H1 (cell line): Measurements from ENCODE around the gene SLC12A7. TPM values are rescaled to one million over a fixed set of nuclear protein-coding genes. Genes with fewer than 3 reads are reported as not detected.

Experiments used
- CTCF ChIA-PET: fragments of 300-600 bp; sonication (Branson Sonifier 250); formaldehyde crosslinking; loops from one replicate; lab custom pipeline; 2021; ENCODE audit not compliant: partially characterized antibody; lab: Charles Lee
- POLR2A ChIA-PET: fragments of 300-600 bp; sonication (Branson Sonifier 250); formaldehyde crosslinking; loops from one replicate; lab custom pipeline; 2021; ENCODE audit warnings: inconsistent platforms; ENCODE audit not compliant: partially characterized antibody; lab: Charles Lee
- DNase-seq, 2 experiments: peaks; one replicate each; pipeline versions ENCODE4 v3.0.0 to v3.0.0-alpha.2; 2010 to 2022; ENCODE audit warnings: low spot score in 2 of 2, low read depth in 1 of 2, mixed read lengths in 1 of 2
- FAIRE-seq: peaks from 2 replicates; lab custom pipeline; 2011; peaks lifted over from hg19 to GRCh38; lab: Jason Lieb, UNC
- H2AFZ ChIP-seq: 2 replicates; pipeline ENCODE4 v1.8.1; 2012; ENCODE audit warnings: low read length, inconsistent platforms
- H2AK5ac ChIP-seq: 2 replicates; pipeline ENCODE4 v1.6.1; 2013; ENCODE audit warnings: low read depth, low read length
- H2BK120ac ChIP-seq: replicated peaks from 2 replicates; pipeline ENCODE3; 2013; ENCODE audit warnings: low read depth, low read length, inconsistent platforms
- H2BK12ac ChIP-seq: 2 replicates; pipeline ENCODE4 v1.6.1; 2013; ENCODE audit warnings: low read depth, low read length
- H2BK15ac ChIP-seq: 2 replicates; pipeline ENCODE4 v1.6.1; 2013; ENCODE audit warnings: low read length
- H2BK20ac ChIP-seq: 2 replicates; pipeline ENCODE4 v1.6.1; 2013; ENCODE audit warnings: low read length
- H2BK5ac ChIP-seq: 2 replicates; pipeline ENCODE4 v1.6.1; 2013; ENCODE audit warnings: low read depth, low read length
- H3K14ac ChIP-seq: 2 replicates; pipeline ENCODE4 v1.6.1; 2013; ENCODE audit warnings: inconsistent platforms; ENCODE audit not compliant: insufficient read length
- H3K18ac ChIP-seq: 2 replicates; pipeline ENCODE4 v1.6.1; 2013; ENCODE audit warnings: low read length; ENCODE audit errors: extremely low read depth
- H3K23ac ChIP-seq: 2 replicates; pipeline ENCODE4 v1.6.1; 2013; ENCODE audit warnings: inconsistent platforms; ENCODE audit not compliant: insufficient read length
- H3K23me2 ChIP-seq: 2 replicates; pipeline ENCODE4 v1.6.1; 2013; ENCODE audit warnings: low read depth, low read length
- H3K27ac ChIP-seq: 2 replicates; pipeline ENCODE4 v1.6.1; 2011; ENCODE audit warnings: low read depth, low read length, inconsistent platforms
- H3K27me3 ChIP-seq, 4 experiments: replicated peaks in 1 of 4; 1 replicate in 1 of 4; 2 replicates in 3 of 4; pipeline versions ENCODE4 v1.6.1 to v1.8.1; 2011 to 2013; ENCODE audit warnings: low read length in 3 of 4, mild to moderate bottlenecking in 3 of 4, inconsistent platforms in 2 of 4, mixed read lengths in 2 of 4, moderate library complexity in 1 of 4; ENCODE audit not compliant: control insufficient read depth in 3 of 4, insufficient read depth in 3 of 4; ENCODE audit errors: extremely low read depth in 1 of 4
- H3K36me3 ChIP-seq, 4 experiments: 2 replicates each; pipeline versions ENCODE4 v1.6.1 to v1.8.1; 2011 to 2013; ENCODE audit warnings: mild to moderate bottlenecking in 4 of 4, low read length in 3 of 4, moderate library complexity in 2 of 4, control low read depth in 1 of 4, inconsistent platforms in 1 of 4; ENCODE audit not compliant: insufficient read depth in 4 of 4, control insufficient read depth in 2 of 4
- H3K4ac ChIP-seq: replicated peaks from 2 replicates; pipeline ENCODE3; 2013; ENCODE audit warnings: low read length, low read depth, mixed read lengths, inconsistent platforms; ENCODE audit not compliant: insufficient read length
- H3K4me1 ChIP-seq, 4 experiments: replicated peaks in 1 of 4; 1 replicate in 1 of 4; 2 replicates in 3 of 4; pipeline versions ENCODE4 v1.6.1 to v1.8.1; 2011 to 2013; ENCODE audit warnings: low read length in 3 of 4, inconsistent platforms in 2 of 4, mixed read lengths in 1 of 4; ENCODE audit not compliant: insufficient read depth in 4 of 4, control insufficient read depth in 3 of 4
- H3K4me2 ChIP-seq, 2 experiments: 2 replicates each; pipeline versions ENCODE4 v1.6.1 to v1.8.1; 2011 to 2013; ENCODE audit warnings: low read depth in 2 of 2, low read length in 2 of 2, control low read depth in 1 of 2, inconsistent platforms in 1 of 2, mild to moderate bottlenecking in 1 of 2; ENCODE audit not compliant: insufficient read depth in 1 of 2
- H3K4me3 ChIP-seq, 4 experiments: fragments of 200-600, 300-600 bp in 1 of 4; sonication (generic), shearing (Covaris generic), sonication (Bioruptor Twin) in 1 of 4; 2 replicates each; pipeline versions ENCODE4 v1.5.1 to v1.8.1; 2011 to 2016; ENCODE audit warnings: low read length in 4 of 4, low read depth in 3 of 4, control low read depth in 2 of 4, inconsistent platforms in 2 of 4, mild to moderate bottlenecking in 2 of 4, mixed read lengths in 1 of 4, moderate library complexity in 1 of 4; ENCODE audit not compliant: insufficient read depth in 2 of 4; ENCODE audit errors: extremely low read depth in 1 of 4
- H3K56ac ChIP-seq: replicated peaks from 2 replicates; pipeline ENCODE3; 2013; ENCODE audit warnings: low read depth, mild to moderate bottlenecking, mixed read lengths, low read length, inconsistent platforms; ENCODE audit not compliant: insufficient read length
- H3K79me1 ChIP-seq: 2 replicates; pipeline ENCODE4 v1.6.1; 2013; ENCODE audit warnings: low read depth, low read length, control low read depth
- H3K79me2 ChIP-seq, 2 experiments: 2 replicates each; pipeline versions ENCODE4 v1.6.1 to v1.8.1; 2012 to 2013; ENCODE audit warnings: low read length in 2 of 2, mild to moderate bottlenecking in 2 of 2, inconsistent platforms in 1 of 2; ENCODE audit not compliant: insufficient read depth in 2 of 2, control insufficient read depth in 1 of 2
- H3K9ac ChIP-seq, 4 experiments: replicated peaks in 1 of 4; 1 replicate in 1 of 4; 2 replicates in 3 of 4; pipeline versions ENCODE4 v1.6.1 to v1.8.1; 2011 to 2013; ENCODE audit warnings: low read depth in 3 of 4, low read length in 3 of 4, control low read depth in 2 of 4, mild to moderate bottlenecking in 2 of 4, moderate library complexity in 2 of 4, inconsistent platforms in 1 of 4; ENCODE audit errors: extremely low read depth in 1 of 4
- H3K9me3 ChIP-seq, 2 experiments: 2 replicates each; pipeline versions ENCODE4 v1.6.1 to v1.8.1; 2012 to 2013; ENCODE audit warnings: mild to moderate bottlenecking in 2 of 2, moderate library complexity in 2 of 2, control low read depth in 1 of 2, inconsistent platforms in 1 of 2, low read depth in 1 of 2, low read length in 1 of 2, mixed read lengths in 1 of 2; ENCODE audit not compliant: insufficient read depth in 2 of 2
- H4K20me1 ChIP-seq, 2 experiments: replicated peaks in 1 of 2; 2 replicates each; pipeline versions ENCODE3 to v1.8.1; 2011 to 2013; ENCODE audit warnings: inconsistent platforms in 2 of 2, low read length in 2 of 2, mild to moderate bottlenecking in 1 of 2; ENCODE audit not compliant: insufficient read depth in 2 of 2, control insufficient read depth in 1 of 2
- H4K5ac ChIP-seq: 2 replicates; pipeline ENCODE4 v1.6.1; 2013; ENCODE audit warnings: low read length, low read depth, mixed read lengths, inconsistent platforms; ENCODE audit not compliant: insufficient read length
- H4K8ac ChIP-seq: 2 replicates; pipeline ENCODE4 v1.8.0; 2013; ENCODE audit warnings: mild to moderate bottlenecking, moderate library complexity, low read length, inconsistent platforms; ENCODE audit not compliant: insufficient read depth; ENCODE audit errors: extremely low read depth
- H4K91ac ChIP-seq: replicated peaks from 2 replicates; pipeline ENCODE3; 2013; ENCODE audit warnings: low read length, mixed read lengths, inconsistent platforms; ENCODE audit not compliant: insufficient read length
- ASH2L ChIP-seq: fragments of 200-600, 300-600 bp; sonication (generic); IDR thresholded peaks from one replicate; pipeline ENCODE4 v1.7.1; 2017; ENCODE audit warnings: low read length
- BCL11A ChIP-seq, 2 experiments: IDR thresholded peaks; one replicate each; pipeline ENCODE4 v1.6.1; 2011; ENCODE audit warnings: low read depth in 2 of 2, low read length in 2 of 2, mild to moderate bottlenecking in 2 of 2
- BRCA1 ChIP-seq: IDR thresholded peaks from 2 replicates; pipeline ENCODE4 v1.6.1; 2012; ENCODE audit warnings: low read depth, low read length, improper control_type of control experiment
- GTF2F1 ChIP-seq: IDR thresholded peaks from 2 replicates; pipeline ENCODE4 v1.6.1; 2012; ENCODE audit warnings: low read depth, low read length, improper control_type of control experiment, borderline replicate concordance
- HDAC6 ChIP-seq: IDR thresholded peaks from one replicate; pipeline ENCODE4 v1.7.1; 2012; ENCODE audit warnings: low read depth, mild to moderate bottlenecking, inconsistent platforms, low read length, moderate library complexity
- JUN ChIP-seq: IDR thresholded peaks from 2 replicates; pipeline ENCODE4 v1.6.1; 2011; ENCODE audit warnings: low read depth, mild to moderate bottlenecking, improper control_type of control experiment, low read length
- JUND ChIP-seq: IDR thresholded peaks from 2 replicates; pipeline ENCODE4 v1.6.1; 2011; ENCODE audit warnings: mild to moderate bottlenecking, improper control_type of control experiment, low read length
- KDM1A ChIP-seq: fragments of 200-600, 300-600 bp; sonication (generic); IDR thresholded peaks from 2 replicates; pipeline ENCODE4 v1.7.1; 2016; ENCODE audit warnings: mild to moderate bottlenecking, low read length, borderline replicate concordance
- POLR2A ChIP-seq, 2 experiments: IDR thresholded peaks; 1 replicate in 1 of 2; 2 replicates in 1 of 2; pipeline ENCODE4 v1.6.1; 2011; ENCODE audit warnings: low read depth in 2 of 2, low read length in 2 of 2, mild to moderate bottlenecking in 2 of 2; ENCODE audit errors: control extremely low read depth in 1 of 2
- POLR2AphosphoS5 ChIP-seq: IDR thresholded peaks from 2 replicates; pipeline ENCODE4 v1.6.1; 2011; ENCODE audit warnings: low read depth, low read length
- RBBP5 ChIP-seq: IDR thresholded peaks from 2 replicates; pipeline ENCODE4 v1.7.1; 2012; ENCODE audit warnings: low read depth, mild to moderate bottlenecking, inconsistent platforms, low read length, moderate library complexity, borderline replicate concordance
- SAP30 ChIP-seq: fragments of 300-600 bp; sonication (generic); IDR thresholded peaks from 2 replicates; pipeline ENCODE4 v1.7.1; 2012; ENCODE audit warnings: low read length, moderate library complexity, mild to moderate bottlenecking, inconsistent platforms; ENCODE audit not compliant: insufficient read depth, insufficient replicate concordance
- SIX5 ChIP-seq: IDR thresholded peaks from 2 replicates; pipeline ENCODE4 v1.6.1; 2011; ENCODE audit warnings: mild to moderate bottlenecking, low read depth, low read length
- SP2 ChIP-seq: IDR thresholded peaks from 2 replicates; pipeline ENCODE4 v1.6.1; 2012; ENCODE audit warnings: mild to moderate bottlenecking, low read length, inconsistent platforms
- TAF1 ChIP-seq: IDR thresholded peaks from 2 replicates; pipeline ENCODE4 v1.6.1; 2011; ENCODE audit warnings: mild to moderate bottlenecking, low read depth, low read length
- TEAD4 ChIP-seq: IDR thresholded peaks from 2 replicates; pipeline ENCODE4 v1.6.1; 2012; ENCODE audit warnings: low read depth, low read length, inconsistent platforms, mixed read lengths
- WGBS, 2 experiments: shearing (Covaris generic) in 1 of 2; methylation state at CpG; one replicate each; pipeline versions ENCODE4 v1.1.6 to v1.1.7; 2013 to 2015; ENCODE audit warnings: low lambda C conversion rate in 2 of 2, mixed read lengths in 2 of 2, inconsistent platforms in 1 of 2, low coverage in 1 of 2, missing lambda C conversion rate in 1 of 2; ENCODE audit not compliant: insufficient replicate concordance in 2 of 2, insufficient coverage in 1 of 2, insufficient read length in 1 of 2; ENCODE audit errors: extremely low coverage in 1 of 2, missing lambda C conversion rate in 1 of 2; 5-methylcytosine and 5-hydroxymethylcytosine counted together
- polyA plus RNA-seq, 7 experiments: library from polyadenylated mRNA; depleted of rRNA in 3 of 7; stranded (reverse) in 5 of 7; unstranded in 2 of 7; fragments of >200 nt in 5 of 7; fragments of 200-250 nt in 2 of 7; gene quantifications; 1 replicate in 5 of 7; 2 replicates in 1 of 7; 4 replicates in 1 of 7; pipeline versions ENCODE4 v1.2.1 to v1.2.3, GENCODE V29; 2011 to 2013; ENCODE audit warnings: missing spikeins in 2 of 7, mixed read lengths in 2 of 7
- total RNA-seq: library from RNA; stranded (reverse); fragmentation: NEBNext Ultra II Directional; extraction: Animal tissue kit (Norgen Biotek cat#: 25700); gene quantifications from 2 replicates; pipeline ENCODE4 v1.2.1, GENCODE V29; 2021

The SLC12A7 gene
- total and polyA plus RNA-seq, 2 of the 8 experiments (the other 6 are each of a cell fraction or from before 2014, with no cell fraction given) = 23.5 to 39.7 TPM

DNA sequence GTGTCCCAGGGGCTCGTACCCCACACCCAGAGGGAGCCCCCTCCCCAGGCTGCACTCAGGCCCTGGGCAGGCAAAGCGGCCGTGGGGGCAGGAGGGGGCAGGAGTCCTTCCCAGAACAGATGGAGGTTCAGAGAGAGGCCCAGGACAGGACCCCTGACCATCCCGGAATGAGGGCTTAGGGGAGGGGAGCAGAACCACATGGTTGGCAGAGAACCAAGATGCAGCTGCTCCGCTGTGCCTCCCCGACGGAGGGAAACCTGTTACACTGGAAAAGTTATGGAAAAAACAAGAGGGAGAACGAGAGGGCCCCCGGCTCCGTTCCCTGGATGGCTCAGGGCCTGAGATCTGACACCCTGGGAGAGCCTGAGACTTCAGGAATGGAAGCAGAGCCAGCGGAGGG, 22.7 kb downstream of the SLC12A7 start:
- Histone ChIP-seq H3K9me3 (no peaks in the 10 kb centered on the region), H3K56ac (no peak overlapping the region), H4K20me1 (peaks cover 0 to 7% of the 10 kb centered on the region in 2 experiments), H3K4me2 (no peak overlapping the region), H4K5ac (no peak overlapping the region), H2BK12ac (no peak overlapping the region), H3K23ac (no peak overlapping the region), H4K91ac (no peak overlapping the region), H2BK120ac (no peak overlapping the region), H2AK5ac (no peak overlapping the region), H3K9ac (no peak overlapping the region), H3K4ac (no peak overlapping the region), H3K14ac (no peak overlapping the region), H3K27me3 (no peaks in the 10 kb centered on the region), H3K4me1 (no peaks in the 10 kb centered on the region; a peak in 2 of 7 replicates), H3K79me1 (peaks cover 2% of the 10 kb centered on the region), H3K4me3 (no peak overlapping the region), H3K23me2 (no peaks in the 10 kb centered on the region), H2AFZ (no peak overlapping the region), H2BK5ac (no peak overlapping the region), H4K8ac (peak overlapping the region; percentile 35; the same call in 1 of the 2 replicates), H2BK15ac (no peak overlapping the region), H3K18ac (no peak overlapping the region), H3K79me2 (peaks cover 0 to 1% of the 10 kb centered on the region in 2 experiments; a peak in 1 of 4 replicates), H3K27ac (no peak overlapping the region), H2BK20ac (no peak overlapping the region), H3K36me3 (peaks cover 4 to 48% (median 22%) of the 10 kb centered on the region in 4 experiments; a peak in 5 of 8 replicates)
- DNase-seq (no peak), FAIRE-seq (no peak)
- 90% methylated on average over 10 of the region's 11 CpGs; no CpG with 5 or more reads in 1 of the 2 experiments for WGBS, 2 experiments
- CTCF ChIA-PET = interaction anchor here (0.9 to 1.7 kb wide), 3 partner anchors 79 to 80 kb away, joined by 3 to 4 read pairs (median 3); no protein-coding TSS in a partner anchor
- POLR2A ChIA-PET = interaction anchor here (1.1 to 1.9 kb wide), 2 partner anchors 12 to 17 kb away, joined by 3 to 6 read pairs; no protein-coding TSS in a partner anchor
- TF ChIP-seq POLR2AphosphoS5 (no peak), JUN (no peak), SP2 (no peak), HDAC6 (no peak), GTF2F1 (no peak), JUND (no peak), SIX5 (no peak), SAP30 (no peak), TEAD4 (no peak), TAF1 (no peak), ASH2L (no peak), RBBP5 (no peak), BRCA1 (no peak), POLR2A (IDR thresholded peaks at IDR 0.05; ENCODE audit: control extremely low read depth in 1 of 2, low read depth in 2 of 2, low read length in 2 of 2) (no peak), KDM1A (no peak), BCL11A (IDR thresholded peaks at IDR 0.05; ENCODE audit: low read depth in 2 of 2, low read length in 2 of 2) (no peak)
